Esophagus muscularis mucosa (tissue), 3 donors: ENCODE results near the gene LRWD1.
"Not testable (repeated sequence)": the region's sequence is repeated elsewhere in the genome, so short reads cannot be mapped to it uniquely, and the experiment has no call there.

Source experiments
- POLR2A ChIP-seq: fragments of 450-650 bp; IDR thresholded peaks from one replicate; pipeline ENCODE4 v1.6.1; 2017; ENCODE audit warnings: antibody characterized with exemption, moderate library complexity, mild to moderate bottlenecking, low read depth
- TF ChIP-seq, protein P1 (sequence below), 3 experiments: fragments of 200-600 bp in 2 of 3; fragments of 450-650 bp in 1 of 3; sonication (generic) in 2 of 3; IDR thresholded peaks; one replicate each; pipeline ENCODE4 v1.5.1; 2017 to 2019; ENCODE audit warnings: antibody characterized with exemption in 3 of 3, mild to moderate bottlenecking in 2 of 3, moderate library complexity in 1 of 3

DNA sequence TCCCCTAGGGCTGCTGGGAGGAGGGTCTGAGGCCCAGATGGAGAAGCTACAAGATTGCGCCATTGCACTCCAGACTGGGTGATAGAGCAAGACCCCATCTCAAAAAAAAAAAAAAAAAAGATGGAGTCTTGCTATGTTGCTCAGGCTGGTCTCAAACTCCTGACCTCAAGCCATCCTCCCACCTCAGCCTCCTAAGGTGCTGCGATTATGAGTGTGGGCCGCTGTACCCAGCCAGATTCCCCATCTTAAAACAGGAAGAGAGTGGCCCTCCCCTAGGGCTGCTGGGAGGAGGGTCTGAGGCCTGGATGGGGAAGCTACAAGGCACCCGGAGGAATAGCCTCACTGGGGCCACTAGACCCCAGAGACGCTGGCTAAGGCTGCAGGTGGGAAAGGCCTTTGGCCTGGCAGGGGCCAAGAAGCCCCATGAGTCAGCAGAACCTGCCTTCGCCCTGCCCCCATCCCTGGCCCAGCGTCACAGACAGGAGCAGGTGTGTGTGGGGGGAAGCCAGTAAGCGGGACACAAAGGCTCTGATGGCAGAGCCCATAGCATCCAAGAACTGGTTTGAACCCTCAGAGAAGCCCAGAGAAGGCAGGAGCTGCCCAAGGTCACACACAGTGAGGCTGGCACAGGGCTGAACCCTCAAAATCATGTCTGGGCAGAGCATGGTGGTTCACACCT is 42.8 kb downstream of the LRWD1 start:
- TF ChIP-seq, protein P1, sequence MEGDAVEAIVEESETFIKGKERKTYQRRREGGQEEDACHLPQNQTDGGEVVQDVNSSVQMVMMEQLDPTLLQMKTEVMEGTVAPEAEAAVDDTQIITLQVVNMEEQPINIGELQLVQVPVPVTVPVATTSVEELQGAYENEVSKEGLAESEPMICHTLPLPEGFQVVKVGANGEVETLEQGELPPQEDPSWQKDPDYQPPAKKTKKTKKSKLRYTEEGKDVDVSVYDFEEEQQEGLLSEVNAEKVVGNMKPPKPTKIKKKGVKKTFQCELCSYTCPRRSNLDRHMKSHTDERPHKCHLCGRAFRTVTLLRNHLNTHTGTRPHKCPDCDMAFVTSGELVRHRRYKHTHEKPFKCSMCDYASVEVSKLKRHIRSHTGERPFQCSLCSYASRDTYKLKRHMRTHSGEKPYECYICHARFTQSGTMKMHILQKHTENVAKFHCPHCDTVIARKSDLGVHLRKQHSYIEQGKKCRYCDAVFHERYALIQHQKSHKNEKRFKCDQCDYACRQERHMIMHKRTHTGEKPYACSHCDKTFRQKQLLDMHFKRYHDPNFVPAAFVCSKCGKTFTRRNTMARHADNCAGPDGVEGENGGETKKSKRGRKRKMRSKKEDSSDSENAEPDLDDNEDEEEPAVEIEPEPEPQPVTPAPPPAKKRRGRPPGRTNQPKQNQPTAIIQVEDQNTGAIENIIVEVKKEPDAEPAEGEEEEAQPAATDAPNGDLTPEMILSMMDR (IDR thresholded peaks at IDR 0.05): not testable (repeated sequence)
- not testable (repeated sequence) for TF ChIP-seq POLR2A
